ENCODE data around the gene TBC1D2B.

The TBC1D2B gene
- 74.9 to 149 (median 129) reads per million in 4 donors for total RNA-seq

DNA sequence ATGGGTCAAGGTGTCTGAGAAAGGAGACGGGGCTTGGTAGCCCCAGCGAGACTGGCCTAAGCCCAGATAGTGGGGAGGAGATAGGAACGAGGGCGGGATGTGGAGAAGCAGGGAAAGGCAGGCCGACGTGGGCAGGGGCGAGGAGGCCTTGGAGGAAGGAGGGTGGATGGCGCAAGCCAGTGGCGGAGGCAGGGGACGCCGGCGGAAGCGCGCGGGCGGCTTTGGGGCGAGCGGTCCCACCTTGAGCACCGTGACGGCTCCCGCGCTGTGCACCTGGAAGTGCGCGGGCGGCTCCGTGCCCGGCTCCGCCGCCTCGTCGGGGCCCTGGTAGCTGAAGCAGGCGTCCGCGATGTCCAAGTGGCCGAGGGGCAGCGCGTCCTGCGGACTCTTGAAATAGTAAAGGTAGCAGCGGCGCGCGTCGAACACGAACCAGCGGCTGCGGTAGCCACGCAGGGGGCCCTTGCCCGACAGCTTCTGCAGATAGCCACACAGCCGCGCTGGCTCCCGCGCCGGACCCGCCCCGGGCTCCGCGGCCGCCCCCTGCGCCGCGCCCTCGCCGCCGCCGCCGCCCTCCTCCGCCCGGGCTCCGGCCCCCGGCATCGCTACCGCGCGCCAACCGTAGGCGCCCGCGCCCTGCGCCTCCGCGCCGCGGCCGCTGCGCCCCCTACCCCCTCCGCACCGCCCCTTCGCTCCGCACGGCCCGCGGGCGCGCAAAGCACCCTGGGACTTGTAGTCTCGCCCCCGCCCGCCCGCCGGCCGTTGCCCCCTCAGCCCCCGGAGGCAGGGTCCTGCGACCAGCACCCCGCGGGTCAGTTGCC is at the start of gene TBC1D2B:
Gene TBC1D2B, minus strand, starts transcription at position 659 of the 818 bp plus-strand sequence. Its CDS starts 59 bp downstream, at position 600.
- peak; percentile 56 to 74 (median 58) for DNase-seq

DNA sequence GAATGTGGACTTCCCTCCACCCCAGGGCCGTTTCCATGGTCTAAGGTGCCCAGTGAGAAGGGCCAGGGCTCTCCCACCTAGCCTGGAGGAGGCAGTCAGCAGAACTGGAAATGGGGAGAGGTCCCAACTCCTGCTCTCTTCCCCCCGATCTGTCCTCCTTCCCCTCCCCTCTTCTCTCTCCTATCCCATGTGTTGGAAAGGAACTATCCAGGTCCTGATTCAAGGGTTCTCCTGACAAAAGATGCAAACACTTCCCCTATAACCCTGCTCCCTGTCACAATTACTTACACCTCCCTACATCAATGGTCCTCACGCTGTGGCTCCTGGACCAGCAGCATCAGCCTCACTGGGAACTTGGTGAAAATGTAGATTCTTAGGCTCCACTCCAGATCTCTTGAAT is 47.8 kb upstream of the TBC1D2B start:
- no peak for DNase-seq

DNA sequence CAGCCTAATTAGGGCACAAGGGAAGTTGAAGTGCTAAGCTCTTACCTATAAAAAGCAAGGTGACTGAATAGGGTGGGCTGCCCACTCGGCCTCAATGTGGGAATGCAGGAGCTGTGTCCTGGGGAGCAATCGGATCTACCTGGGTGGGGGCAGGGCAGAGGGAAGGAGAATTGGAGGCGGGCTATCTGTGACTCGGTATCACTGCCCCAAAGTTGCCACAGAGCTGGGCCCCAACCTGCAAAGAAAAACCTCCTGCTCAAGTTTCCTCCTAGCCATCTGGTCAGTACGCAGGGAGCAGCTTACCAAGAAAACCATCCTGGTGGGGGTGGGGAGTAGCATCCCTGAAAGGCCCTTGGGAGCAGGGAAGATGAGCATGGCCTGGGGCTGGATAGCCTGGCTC is 43.0 kb upstream of the TBC1D2B start:
- no peak for DNase-seq

GRCh38 chr15:78112551-78112950 is 35.0 kb upstream of the TBC1D2B start:
- DNase-seq: no peak

DNA sequence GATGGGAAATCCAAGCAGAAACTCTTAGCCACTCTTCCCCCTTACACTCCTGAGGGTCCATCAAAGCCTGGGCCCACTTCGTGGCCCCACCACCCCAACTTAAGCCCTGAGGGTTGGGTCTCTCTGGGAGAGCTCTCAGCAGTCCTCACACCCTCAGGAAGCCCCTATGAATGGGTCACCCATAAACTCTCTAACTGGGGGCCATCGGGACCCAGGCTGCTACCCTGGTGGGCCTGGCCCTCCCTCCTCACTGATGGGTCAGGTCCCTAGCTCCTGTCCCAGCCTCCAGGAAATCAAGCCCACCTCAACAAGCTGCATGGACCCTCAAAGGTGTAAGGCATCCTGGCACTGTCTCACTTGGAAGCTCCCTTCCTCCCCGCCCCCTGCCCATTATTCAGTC is 34.3 kb upstream of the TBC1D2B start:
- no peak for DNase-seq

DNA sequence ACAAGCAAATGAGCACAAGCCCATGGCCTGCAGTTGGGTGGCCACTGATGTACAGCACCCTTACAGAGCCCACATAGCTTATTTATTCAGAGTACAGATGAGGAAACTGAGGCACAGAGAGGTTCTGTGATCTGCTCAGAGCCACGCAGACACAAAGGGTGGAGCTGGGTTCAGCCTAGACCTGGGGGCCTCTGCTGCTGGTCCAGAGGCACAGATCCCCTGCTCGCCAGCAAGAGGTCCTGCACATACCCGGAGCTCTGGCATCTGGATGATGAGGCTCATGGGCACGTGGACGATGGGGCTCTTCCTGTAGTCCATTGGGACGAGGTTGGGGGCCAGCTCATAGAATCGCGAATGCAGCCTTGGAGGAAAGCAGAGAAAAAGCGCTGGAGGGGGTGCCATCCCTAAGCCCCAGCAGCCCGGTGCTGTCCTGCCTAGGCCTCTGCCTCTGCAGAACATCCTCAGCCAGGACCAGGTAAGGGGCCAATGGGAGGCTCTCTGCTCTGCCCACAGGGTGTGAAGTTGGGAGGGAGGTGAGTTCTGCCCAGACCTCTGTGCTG is 33.5 kb upstream of the TBC1D2B start:
- DNase-seq: no peak

- no peak for DNase-seq
These were observed 32.6 kb upstream of the TBC1D2B start for GRCh38 chr15:78110096-78110495.

DNA sequence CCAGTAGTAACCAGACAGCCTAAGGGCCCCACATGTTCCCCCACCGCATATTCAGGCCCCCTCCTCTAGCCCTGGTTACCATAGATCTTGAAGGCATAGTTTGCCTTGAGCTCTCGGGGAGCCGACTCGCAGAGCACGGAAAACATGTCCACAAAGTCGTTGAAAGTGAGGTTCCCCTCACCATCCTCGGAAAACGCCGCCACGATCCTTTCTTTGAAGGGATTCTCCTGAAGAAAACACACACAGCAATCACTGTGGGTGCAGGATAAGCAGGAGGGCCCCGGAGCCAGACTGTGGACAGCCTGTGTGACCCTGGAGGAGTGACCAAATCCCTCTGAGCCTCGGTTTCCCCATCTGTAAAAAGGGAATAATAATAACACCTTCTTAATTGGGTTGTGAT is 31.6 kb upstream of the TBC1D2B start:
- no peak for DNase-seq

DNA sequence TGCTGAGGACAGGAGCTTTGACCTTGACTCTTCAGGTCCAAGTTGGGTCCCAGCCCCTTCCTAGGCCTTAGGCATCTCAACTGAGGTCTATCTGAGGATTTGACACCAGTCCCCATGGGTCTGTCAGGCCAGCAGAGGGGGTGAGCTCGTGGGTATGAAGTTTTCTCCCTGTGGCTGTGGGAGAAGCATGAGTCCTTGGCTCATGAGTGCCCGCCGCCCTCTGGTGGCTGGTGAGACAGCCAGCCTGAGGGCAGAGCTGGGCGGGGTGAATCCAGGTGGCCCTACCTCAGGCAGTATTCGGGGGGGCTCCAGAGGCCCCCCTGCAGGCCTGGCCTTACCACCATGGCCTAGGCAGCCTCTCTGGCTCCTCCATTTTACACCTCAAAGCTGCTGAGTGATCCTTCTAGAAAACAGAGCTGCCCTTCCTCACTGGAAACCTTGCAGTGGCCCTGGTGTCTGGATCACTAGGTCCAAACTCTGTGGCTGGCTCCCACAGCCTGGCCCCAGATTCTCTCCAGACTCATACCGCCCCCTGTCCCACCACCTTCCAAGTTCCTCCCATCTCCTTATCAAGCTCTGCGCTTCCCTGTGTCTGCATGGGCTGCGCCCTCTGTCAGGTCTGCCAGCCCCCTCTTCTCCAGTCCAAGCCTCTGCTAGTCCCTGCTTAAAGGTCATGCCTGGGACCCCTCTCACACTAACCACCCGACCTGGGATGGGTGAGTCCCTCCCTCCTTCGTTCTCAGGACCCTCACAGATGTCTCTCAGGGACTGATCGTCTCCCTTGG is 31.0 kb upstream of the TBC1D2B start:
- DNase-seq: peak; percentile 64 to 90 (median 79)

DNA sequence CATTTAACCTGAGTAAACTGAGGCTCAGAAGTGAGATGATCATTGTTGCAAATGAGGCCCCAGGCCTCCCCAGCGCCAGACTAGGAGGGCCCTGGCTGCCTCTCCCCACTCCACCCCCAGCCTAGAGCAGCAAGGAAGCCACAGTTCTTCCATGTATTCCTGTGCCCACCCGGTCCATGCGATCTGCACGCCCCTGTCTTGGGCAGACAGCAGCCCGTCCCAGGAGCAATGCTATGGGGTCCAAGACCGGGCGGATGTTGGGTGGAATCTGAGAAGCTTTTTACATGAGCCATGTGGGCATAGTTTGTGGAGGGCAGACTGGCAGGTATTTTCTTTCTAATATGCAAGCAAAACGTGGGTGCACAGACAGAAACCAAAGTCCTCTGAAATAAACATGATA is 30.0 kb upstream of the TBC1D2B start:
- DNase-seq: no peak

- DNase-seq: peak in 1 of 5 donors; percentile 55
These were observed 28.1 kb upstream of the TBC1D2B start for GRCh38 chr15:78105476-78106241.

DNA sequence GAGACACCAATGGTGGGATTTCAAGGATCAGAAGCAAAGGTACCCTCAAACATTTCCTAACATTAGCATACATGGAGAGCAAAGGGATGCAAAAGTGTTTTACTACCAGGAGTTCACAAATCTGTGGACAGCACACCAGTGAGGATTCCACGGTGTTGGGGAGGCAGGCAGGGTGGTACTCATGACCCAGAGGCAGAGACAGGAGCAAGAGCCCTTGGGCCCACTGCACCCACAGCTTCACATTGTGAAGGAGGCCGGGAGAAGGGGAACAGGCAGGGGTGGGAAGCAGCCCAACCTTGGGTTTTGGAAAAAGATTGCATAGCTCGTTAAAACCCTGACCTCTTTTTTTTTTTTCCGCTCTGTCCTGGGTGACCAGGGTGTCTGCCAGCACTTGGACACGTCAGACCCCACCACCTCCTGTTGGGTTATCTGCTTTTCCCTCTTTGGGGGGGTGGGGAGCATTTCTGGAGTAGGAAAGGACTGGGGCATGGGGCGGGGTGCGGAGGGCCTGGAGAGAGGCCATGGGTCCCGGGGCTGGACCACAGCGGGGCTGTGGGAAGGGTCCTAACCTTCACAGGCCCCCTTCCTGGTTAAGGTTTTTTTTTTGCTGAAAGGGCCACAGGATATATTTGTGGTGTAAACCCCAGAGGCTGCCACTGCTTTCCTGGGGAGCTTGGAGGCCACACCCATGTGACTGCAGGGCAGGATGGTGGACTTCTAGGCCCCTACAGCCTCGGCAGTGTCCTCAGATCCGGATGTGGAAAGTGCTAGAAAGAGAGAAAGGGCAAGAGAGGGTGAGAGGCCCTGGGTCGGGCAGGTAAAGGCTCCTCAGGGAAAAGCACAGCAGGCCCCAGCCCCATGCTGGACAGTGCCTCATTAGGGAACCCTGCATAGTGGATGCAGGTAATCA is 27.3 kb upstream of the TBC1D2B start:
- peak in 1 of 5 donors; percentile 67 for DNase-seq

DNA sequence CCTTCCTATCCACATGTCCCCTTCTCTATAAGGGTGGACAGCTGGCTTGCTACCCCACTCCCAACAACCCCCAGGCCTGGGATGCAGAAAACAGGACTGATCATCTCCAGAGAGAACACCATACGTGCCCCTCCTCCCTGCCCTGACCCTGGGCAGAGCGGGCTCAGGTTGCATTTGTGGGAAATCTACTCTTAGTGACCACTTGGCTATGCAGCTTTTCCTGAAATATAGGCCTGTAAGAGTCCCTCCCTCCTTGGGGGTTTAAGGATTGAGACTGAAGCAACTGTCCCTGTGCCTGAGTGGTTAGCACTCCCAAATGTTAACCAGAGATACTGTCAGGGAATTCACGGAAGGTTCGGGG is 26.6 kb upstream of the TBC1D2B start:
- no peak for DNase-seq

GRCh38 chr15:78103406-78104118 is 26.1 kb upstream of the TBC1D2B start:
- peak in 3 of 5 donors; percentile 24 to 92 (median 26) for DNase-seq

GRCh38 chr15:78102741-78103140 is 25.2 kb upstream of the TBC1D2B start:
- no peak for DNase-seq

DNA sequence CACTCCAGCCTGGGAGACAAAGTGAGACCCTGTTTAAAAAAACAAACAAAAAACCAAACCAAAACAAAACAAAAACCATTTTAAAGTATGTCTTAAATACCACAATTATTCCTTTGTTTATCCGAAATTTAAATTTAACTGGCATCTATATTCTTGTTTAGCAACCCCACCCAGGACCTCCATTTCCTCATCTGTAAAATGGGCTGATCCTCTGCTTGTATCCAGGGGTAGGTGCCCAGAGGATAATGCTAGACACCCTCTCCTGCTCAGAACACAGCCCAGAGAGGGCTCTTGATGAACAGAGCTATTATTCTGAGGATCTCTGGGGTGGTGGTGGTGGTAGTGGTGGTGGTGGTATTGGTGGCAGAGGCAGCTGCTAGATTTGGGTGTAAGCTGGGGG is 24.7 kb upstream of the TBC1D2B start:
- no peak for DNase-seq

GRCh38 chr15:78101423-78102105 is 24.1 kb upstream of the TBC1D2B start:
- no peak for DNase-seq

DNA sequence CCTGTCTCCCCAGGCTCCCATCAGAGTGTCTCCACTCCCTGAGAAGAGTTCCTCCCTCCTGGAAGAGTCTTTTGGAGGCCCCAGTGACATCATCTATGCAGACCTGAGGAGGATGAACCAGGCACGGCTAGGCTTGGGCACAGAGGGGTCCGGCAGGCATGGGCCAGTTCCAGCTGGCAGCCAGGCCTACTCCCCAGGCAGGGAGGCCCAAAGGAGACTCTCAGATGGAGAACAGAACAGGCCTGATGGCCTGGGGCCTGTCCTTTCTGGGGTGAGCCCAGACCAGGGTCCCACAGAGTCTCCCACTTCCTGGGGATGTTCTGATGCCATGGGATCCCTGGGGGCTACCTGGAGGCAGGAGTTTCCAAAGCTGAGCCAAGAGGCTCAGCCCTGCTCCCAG is 23.4 kb upstream of the TBC1D2B start:
- DNase-seq: no peak

- DNase-seq: no peak
These were observed 20.7 kb upstream of the TBC1D2B start for GRCh38 chr15:78098131-78098755.

DNA sequence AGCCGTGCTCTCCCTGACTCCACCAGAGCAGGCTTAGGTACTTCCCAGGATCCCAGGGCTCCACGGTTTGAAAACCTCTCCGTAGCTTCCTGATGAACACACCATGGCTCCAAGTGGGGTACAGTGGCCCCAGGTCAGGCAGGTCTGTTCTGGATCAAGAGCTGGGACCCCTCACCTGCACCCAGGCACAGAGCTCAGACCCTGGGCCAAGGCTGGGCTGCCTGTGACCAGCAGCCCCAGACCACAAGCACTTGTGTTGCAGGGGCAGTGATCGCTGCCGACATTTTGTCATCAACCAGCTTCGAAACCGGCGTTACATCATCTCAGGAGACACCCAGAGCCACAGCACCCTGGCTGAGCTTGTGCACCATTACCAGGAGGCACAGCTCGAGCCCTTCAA is 20.2 kb upstream of the TBC1D2B start:
- DNase-seq: no peak

All from T-helper 1 cell (primary cell).